Stimulated activated CD4-positive, alpha-beta T cell treated with anti-CD3 and anti-CD28 coated beads, Interleukin-12 subunit alpha, Interleukin-12 subunit beta, amount 100 ng/mL, for 24 hours (primary cell): ENCODE measurements around the gene YBX2.
"Not testable (repeated sequence)": the region's sequence is repeated elsewhere in the genome, so short reads cannot be mapped to it uniquely, and the experiment has no call there.

Experiments used
- DNase-seq, 2 experiments: peaks; one replicate each; pipeline ENCODE4 v3.0.0-alpha.2; 2020; ENCODE audit warnings: low read depth in 2 of 2

Gene YBX2

DNA sequence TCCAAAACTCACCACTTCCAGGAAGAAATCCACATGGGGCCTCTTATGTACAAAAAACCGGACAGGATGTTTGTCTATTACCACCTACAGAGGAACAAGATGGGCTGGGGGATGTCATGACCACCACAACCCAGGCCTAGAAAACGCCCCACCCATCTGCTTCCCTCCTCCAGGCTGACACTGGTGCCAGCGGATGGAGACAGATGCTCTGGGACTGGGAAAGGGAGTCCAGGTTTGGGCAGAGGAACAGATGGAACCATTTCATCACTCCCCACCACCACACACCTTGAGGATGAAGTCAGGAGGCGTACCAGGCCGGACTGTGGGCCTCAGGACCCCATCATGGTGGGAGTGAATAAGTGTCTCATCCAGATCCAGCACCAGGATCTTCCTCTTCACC is 47.7 kb downstream of the YBX2 start:
- DNase-seq: no peak

DNA sequence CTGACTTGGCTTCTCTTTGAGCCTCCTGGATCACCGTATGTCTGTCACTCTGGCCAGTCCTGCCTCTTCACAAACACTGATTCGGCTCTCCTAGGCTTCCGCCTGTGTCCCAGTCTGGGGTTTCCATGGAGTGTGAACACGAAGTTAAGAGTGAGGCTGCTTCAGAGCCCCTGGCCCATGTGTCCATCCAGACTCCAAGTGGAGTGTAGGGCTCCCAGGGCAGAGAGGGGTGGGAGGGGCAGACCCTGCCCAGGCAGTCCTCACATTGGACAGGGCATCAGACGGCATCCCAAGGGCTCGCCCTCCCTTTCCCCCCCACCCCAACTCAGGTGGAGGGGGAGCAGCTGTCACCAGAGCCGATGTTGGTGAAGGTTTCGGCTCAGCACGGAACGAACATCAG is 50.6 kb downstream of the YBX2 start:
- not testable (repeated sequence) for DNase-seq

DNA sequence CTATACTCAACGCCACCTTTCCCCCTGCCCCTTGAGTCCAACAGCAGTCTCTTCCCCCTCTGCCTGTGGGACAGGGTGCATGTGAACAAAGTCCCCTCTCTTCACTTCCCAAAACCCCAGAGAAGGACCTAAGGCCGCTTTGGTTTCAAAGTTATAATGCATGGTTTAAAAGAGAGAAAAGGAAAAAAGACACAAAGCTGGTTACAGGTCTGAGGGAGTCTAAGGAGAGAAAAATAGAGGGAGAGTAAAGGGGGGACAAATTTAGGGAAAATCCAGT is 51.0 kb downstream of the YBX2 start:
- no peak for DNase-seq

DNA sequence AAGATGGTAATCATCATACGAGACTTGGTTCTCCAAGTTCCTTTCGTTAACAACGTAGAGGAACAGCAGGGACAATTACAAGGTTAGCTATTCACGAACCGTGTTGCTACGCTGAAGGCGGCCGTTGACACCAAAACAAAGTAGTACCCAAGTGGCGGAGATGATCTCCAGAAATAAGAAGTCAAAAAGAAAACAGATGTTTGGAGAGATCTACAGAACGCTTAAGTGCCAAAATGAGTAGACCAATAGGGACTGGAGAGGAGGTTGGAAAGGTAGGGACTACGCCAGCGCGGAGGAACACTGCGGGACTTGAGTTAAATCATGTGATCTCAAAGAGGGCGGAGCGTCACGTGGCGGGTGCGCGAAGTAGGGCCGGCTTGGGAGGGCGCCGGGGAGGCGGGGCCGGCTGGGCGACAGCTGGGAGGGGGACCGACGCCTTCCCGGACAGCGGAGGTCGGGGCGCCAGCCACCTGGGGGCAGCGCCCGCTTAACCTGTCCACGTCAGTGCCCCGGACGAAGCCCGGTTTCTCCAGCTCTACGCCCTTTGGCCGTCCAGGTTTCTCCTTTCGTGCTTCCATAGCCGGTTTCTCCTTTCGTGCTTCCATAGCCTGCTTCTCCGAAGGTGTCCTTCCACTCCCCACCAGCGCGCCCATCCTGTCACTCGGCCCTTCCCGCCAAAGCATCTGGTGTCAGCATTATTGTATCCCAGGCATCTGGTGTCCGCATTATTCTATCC is 51.6 kb downstream of the YBX2 start:
- DNase-seq: peak; percentile 81 to 89

DNA sequence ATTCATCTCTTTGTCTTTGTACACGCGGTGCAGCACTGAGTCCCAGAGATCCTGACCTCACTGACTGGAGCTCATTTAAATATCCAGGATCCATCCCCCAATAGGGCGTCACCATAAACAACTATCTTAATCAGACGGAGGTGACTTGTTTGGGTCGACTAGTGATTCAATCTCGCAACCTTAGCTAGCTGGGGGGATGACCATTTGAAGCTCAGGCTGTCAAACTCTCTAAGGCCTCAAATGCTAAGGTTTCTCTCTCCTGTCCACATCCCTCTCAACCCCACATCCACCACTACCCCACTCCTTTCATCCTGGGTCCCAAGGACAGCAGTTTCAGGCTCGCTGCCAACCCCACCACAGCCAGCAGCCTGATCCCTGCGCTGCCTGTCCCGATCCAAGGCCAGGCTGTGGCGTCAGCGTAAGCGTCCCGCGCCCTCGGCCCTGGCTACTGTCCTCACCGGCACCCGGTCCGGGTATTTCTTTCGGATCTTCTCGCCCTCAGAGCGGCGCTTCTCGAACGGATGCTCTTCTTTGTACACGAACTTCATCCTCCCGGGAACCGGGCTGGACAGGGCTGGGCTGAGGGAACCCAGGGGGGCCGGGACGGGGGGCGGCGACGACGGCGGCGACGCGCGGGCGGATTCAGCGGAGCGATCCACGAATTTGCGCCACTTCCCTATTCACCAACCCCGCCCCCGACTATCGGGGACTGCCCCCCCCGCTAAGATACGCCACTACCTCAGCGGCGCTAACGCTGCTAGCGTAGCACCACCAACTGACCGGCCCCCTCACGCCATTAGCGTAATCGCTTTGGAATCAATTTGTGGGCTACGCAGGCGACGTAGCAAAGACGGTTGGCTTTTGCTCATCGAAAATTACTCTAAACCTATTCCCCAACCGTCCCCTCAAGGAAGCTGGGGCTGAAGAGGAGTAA is 52.4 kb downstream of the YBX2 start, which contains the start of gene GABARAP:
TSS of gene GABARAP (minus strand) at position 667 of the 934 bp plus-strand sequence. CDS start at position 548, 119 bp downstream.
- DNase-seq: peak; percentile 83 to 90

DNA sequence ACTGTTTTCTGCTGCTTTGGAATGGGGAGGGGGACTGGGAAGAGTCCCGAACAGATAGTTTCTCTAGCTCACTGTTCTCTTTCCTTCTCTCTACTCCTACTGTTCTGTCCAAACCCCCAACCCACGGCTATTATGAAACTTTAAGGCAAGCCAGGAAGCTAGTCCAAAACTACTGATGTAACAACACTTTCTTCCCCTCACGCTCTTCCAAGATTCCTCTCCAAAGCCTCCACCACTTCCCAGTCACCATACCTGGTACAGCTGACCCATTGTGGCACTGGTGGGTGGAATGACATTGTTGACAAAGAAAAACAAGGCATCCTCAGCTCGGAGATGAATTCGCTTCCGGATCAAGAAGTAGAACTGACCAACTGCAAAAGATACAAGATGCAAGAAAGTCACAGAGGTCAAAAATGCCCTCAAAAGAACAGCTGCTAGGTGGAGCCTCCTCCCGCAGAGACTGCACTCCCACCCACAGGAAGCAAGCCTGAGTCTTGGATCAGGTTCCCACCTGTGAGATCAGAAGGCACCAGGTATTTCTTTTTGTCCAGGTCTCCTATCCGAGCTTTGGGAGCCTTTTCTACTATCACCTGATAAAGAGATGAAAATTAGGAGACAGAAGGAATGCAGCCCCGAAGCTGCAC is 53.2 kb downstream of the YBX2 start:
- DNase-seq: no peak

DNA sequence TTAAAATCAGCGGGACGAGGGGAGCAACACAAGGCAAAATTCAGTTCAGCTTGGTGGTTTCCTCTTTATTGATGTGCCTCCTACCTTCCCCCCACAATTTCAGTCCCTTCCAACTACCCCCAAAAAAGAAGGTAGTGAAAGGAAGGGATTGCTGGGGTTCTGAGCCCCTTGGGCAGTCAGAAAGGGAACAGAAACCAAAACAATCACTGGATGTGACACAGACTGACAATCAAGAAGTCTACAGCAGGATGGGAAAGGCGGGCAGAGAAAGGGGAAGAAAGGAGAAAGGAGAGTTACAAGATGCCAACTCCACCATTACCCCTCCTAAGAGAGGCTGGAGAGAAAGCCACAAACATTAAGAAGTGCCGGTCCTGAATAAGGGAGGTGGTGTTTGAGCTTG is 54.1 kb downstream of the YBX2 start:
- no peak for DNase-seq

DNA sequence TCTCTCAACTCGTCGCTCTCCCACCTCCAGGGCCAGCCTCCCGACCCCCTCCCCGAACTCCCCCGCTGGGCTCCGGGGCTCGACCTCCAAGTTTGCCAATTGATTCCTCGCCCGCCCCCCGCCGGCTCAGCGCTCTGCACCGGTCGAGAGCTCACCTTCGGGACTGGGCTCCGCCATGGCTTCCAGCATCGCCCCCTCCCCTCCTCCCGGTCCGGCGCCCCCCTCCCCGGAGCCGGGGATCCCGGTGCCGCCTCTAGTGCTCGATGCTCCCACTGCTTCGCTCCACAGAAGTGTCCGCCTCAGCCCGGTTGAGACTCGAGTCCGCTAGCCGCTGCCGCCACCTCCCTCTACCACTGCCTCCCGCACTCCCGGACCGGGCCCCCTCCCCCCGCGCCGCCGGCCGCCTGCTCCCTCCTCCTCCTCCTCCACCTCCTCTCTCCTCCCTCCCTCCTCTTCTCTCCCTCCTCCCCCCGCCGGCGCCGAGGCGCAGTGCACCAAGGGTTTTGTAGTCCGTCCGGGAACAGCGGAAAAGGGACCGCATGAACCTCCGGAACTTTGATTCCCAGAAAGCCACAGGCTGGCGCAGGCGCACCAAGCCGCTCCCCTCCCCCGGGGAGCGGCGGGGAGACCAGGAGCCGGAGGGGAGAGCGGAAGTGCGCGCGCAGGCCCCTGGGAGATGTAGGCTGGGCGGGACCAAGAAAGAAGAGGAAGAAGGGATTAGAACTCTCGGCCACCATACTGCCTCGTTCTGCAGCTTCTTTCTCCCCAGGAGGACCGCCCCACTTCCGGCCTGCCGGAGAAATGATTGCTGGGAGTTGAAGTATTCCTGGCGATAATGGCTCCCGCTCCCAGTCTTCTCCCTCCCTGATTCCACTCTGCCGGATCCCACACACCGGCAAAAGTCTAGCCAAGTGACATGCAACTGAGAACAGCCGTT is 55.1 kb downstream of the YBX2 start, which contains the start of gene PHF23:
TSS of gene PHF23 (minus strand) at position 367 of the 937 bp plus-strand sequence. CDS start at position 189, 178 bp downstream.
- DNase-seq: peak; percentile 96 to 97

DNA sequence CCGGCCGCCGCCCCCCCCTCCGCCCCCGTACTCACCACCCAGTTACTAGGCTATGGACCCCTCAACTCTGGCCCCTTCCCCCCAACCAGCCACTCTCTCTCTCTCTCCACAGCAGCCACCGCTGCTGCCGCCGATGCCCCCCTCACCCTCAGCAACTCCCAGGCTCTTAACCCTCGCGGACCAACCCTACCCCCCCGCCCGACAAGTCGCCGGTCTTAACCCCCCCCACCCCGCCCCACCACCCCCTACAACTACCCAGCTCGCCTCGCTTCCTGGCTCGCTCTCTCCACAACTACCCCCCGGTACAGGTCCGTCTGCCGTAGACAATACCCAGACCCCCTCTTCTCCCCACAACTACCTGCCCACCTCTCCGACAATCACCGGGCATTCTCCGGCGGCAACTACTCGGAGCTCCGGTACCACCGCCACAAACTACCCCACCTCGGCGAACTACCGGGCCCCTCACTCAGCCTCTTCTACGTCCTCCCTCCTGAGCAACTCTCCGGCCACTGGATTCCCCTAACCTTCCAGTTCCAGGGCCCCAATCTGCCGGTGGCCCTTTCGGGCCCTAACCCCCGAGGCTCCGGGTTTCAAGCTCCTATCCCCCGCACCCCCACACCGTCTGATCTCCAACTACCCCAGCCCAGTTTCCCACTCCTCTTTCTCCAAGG is 55.9 kb downstream of the YBX2 start:
- DNase-seq: no peak
